ENCODE results near the gene PHF21B.
"Not testable (repeated sequence)": the region's sequence is repeated elsewhere in the genome, so short reads cannot be mapped to it uniquely, and the experiment has no call there.

- TF ChIP-seq CTCF, EP300, POLR2A (IDR thresholded peaks at IDR 0.05): not testable (repeated sequence)
These were observed 155.2 kb downstream of the PHF21B start for GRCh38 chr22:44854641-44855040.

Measured in suprapubic skin (tissue), 3 donors.